T-cell (primary cell): ENCODE data around the gene SLC19A2. TPM values are rescaled to one million over a fixed set of nuclear protein-coding genes. Genes with fewer than 3 reads are reported as not detected.
A peak's percentile ranks its signal among the peaks of the same experiment; 100 is the strongest.

ENCODE experiments used
- ATAC-seq, 4 experiments: fragments of 200-7000 bp in 3 of 4; fragments of 150-1000 bp in 1 of 4; cut with Tn5 transposase; replicated peaks in 1 of 4; 1 replicate in 3 of 4; 2 replicates in 1 of 4; pipeline ENCODE4 v1.10.0; 2021; ENCODE audit warnings: moderate library complexity in 3 of 4, mild to moderate bottlenecking in 2 of 4, moderate number of reproducible peaks in 1 of 4
- CTCF ChIA-PET, 2 donors: fragments of 300-600 bp; sonication (Branson Sonifier 250); formaldehyde crosslinking; loops; one replicate each; lab custom pipeline; 2022; ENCODE audit warnings: antibody characterized with exemption in 2 of 2; lab: Charles Lee
- POLR2A ChIA-PET, 2 donors: fragments of 300-600 bp; sonication (Branson Sonifier 250); formaldehyde crosslinking; loops; one replicate each; lab custom pipeline; 2022; ENCODE audit warnings: antibody characterized with exemption in 2 of 2; lab: Charles Lee
- DNase-seq, 35 experiments: peaks; one replicate each; pipeline versions ENCODE4 v3.0.0 to v3.0.0-alpha.2; 2013 to 2023
- H3K27ac ChIP-seq: one replicate; pipeline ENCODE4 v1.5.1; 2013; ENCODE audit warnings: low read length
- H3K27me3 ChIP-seq, 2 experiments: replicated peaks in 1 of 2; 1 replicate in 1 of 2; 2 replicates in 1 of 2; pipeline versions ENCODE4 v1.6.1 to v1.7.0; 2013; ENCODE audit warnings: low read length in 1 of 2, mixed read lengths in 1 of 2; ENCODE audit not compliant: control insufficient read depth in 2 of 2, insufficient read depth in 2 of 2; ENCODE audit errors: extremely low read depth in 1 of 2
- H3K36me3 ChIP-seq, 2 donors: 1 replicate in 1 of 2; 2 replicates in 1 of 2; pipeline versions ENCODE4 v1.6.1 to v1.7.0; 2013; ENCODE audit warnings: low read length in 1 of 2; ENCODE audit not compliant: control insufficient read depth in 2 of 2, insufficient read depth in 1 of 2; ENCODE audit errors: extremely low read depth in 1 of 2
- H3K4me1 ChIP-seq, 2 experiments: 1 replicate in 1 of 2; 2 replicates in 1 of 2; pipeline versions ENCODE4 v1.6.1 to v1.7.0; 2013; ENCODE audit warnings: low read length in 2 of 2, mixed read lengths in 1 of 2; ENCODE audit not compliant: insufficient read depth in 2 of 2, control insufficient read depth in 1 of 2; ENCODE audit errors: extremely low read depth in 1 of 2
- H3K4me3 ChIP-seq, 2 donors: 1 replicate in 1 of 2; 2 replicates in 1 of 2; pipeline versions ENCODE4 v1.5.1 to v1.7.0; 2013; ENCODE audit warnings: mild to moderate bottlenecking in 2 of 2, low read length in 1 of 2, moderate library complexity in 1 of 2; ENCODE audit not compliant: control insufficient read depth in 1 of 2; ENCODE audit errors: extremely low read depth in 1 of 2
- H3K9me3 ChIP-seq: 2 replicates; pipeline ENCODE4 v1.7.0; 2013
- H3K27ac Mint-ChIP-seq, 2 donors: one replicate each; pipeline ENCODE4 v1.8.0; 2020 to 2021; ENCODE audit warnings: mild to moderate bottlenecking in 2 of 2, mixed read lengths in 2 of 2
- H3K27me3 Mint-ChIP-seq, 2 donors: one replicate each; pipeline ENCODE4 v1.8.0; 2021 to 2022; ENCODE audit warnings: mixed read lengths in 2 of 2
- H3K36me3 Mint-ChIP-seq: one replicate; pipeline ENCODE4 v1.8.0; 2021; ENCODE audit warnings: mixed read lengths
- H3K4me1 Mint-ChIP-seq, 3 donors: one replicate each; pipeline ENCODE4 v1.8.0; 2020 to 2022; ENCODE audit warnings: mixed read lengths in 3 of 3, mild to moderate bottlenecking in 1 of 3
- H3K4me3 Mint-ChIP-seq, 3 donors: one replicate each; pipeline ENCODE4 v1.8.0; 2020 to 2022; ENCODE audit warnings: mild to moderate bottlenecking in 3 of 3, mixed read lengths in 3 of 3, moderate library complexity in 3 of 3
- H3K9me3 Mint-ChIP-seq, 3 donors: one replicate each; pipeline ENCODE4 v1.8.0; 2020 to 2022; ENCODE audit warnings: mixed read lengths in 3 of 3
- WGBS: methylation state at CpG from one replicate; pipeline ENCODE4 v1.1.5; 2013; ENCODE audit warnings: missing lambda C conversion rate; ENCODE audit not compliant: insufficient coverage; 5-methylcytosine and 5-hydroxymethylcytosine counted together
- total RNA-seq, 35 experiments: library from RNA in 6 of 35; stranded (reverse) in 6 of 35; fragments of 120-200 nt in 1 of 35; gene quantifications; one replicate each; pipeline versions ENCODE4 v1.2.1 to v1.2.4 and lab custom pipeline; 2013 to 2026

The SLC19A2 gene
- total RNA-seq, 5 donors from 2014 or later (not counting 1 experiment from before 2014, with no cell fraction given), result 2.7 to 4.7 (median 3.8) TPM

DNA sequence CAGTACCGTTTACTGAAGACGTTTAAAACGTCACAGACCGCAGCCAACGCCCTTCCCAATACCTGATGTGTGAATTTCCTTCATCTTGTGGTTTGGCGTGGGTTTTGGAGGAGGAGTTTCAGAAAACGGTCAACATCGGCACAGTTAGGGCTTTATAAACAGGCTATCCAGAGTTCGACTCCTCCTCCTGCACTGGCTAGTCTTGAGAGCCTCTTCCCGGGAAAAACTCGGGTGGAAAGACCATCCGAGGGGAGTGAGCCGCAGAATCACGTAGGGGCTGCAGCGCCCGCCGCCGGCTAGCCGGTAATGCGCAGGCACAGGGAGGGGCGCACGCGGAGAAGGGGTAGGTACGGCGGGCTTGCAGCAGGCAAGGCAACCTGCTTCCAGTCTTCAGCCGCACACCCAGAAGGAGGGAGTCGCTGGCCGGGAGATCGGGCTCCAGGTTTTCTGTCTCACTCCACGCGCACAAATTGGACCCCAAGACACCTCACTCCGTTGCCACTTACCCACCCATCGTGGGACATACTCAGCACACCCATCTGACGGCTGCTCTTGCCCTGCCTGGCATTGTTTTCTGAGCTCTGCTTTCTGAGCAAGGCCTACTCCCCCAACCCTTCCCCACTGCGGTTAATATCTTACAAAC lies 25.4 kb downstream of the SLC19A2 start:
- Histone ChIP-seq H3K36me3 (no peaks in the 10 kb centered on the region), H3K9me3 (peaks cover 5% of the 10 kb centered on the region), H3K4me1 (peaks cover 0 to 7% of the 10 kb centered on the region in 2 experiments), H3K27me3 (peaks cover 0 to 7% of the 10 kb centered on the region in 2 experiments), H3K27ac (no peak overlapping the region), H3K4me3 (peak overlapping the region; percentile 38 to 50)
- Mint-ChIP-seq H3K36me3 (no peaks in the 10 kb centered on the region), H3K4me1 (peaks cover 5 to 15% (median 12%) of the 10 kb centered on the region in 3 donors), H3K27ac (no peak overlapping the region), H3K4me3 (peak overlapping the region; percentile 8 to 61 (median 54)), H3K27me3 (peaks cover 7 to 24% of the 10 kb centered on the region in 2 donors), H3K9me3 (peaks cover 6 to 11% (median 7%) of the 10 kb centered on the region in 3 donors)
- ATAC-seq (peak in 3 of 4 experiments; percentile 32 to 47 (median 40)), DNase-seq (peak in 14 of 35 experiments; percentile 1 to 29 (median 8))
- ChIA-PET CTCF (interaction anchor here in 1 of 2 donors (0.5 kb wide), 2 partner anchors 38 to 1059 kb away, joined by 3 read pairs; no protein-coding TSS in a partner anchor), POLR2A (no interaction called here)
- 39% methylated on average over 23 of the region's 35 CpGs for WGBS

DNA sequence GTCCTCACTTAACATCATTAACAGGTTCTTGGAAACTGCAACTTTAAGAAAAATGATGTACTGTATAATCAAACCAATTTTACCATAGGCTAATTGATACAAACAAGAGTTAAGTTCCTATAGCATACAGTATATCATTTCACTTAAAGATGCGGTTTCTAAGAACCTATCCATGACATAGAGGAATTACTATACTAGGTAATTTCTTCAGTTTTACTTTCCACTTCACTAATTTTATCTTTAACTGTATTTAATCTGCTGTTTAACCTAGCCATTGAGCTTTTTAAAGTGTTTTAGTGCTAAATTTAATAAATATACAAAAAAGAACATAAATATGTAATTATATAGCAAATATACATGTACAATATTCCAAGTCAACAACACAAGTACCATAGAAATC lies 28.3 kb downstream of the SLC19A2 start:
- Mint-ChIP-seq H3K27ac (no peak overlapping the region), H3K4me1 (peaks cover 5 to 15% (median 12%) of the 10 kb centered on the region in 3 donors), H3K36me3 (no peaks in the 10 kb centered on the region), H3K9me3 (peaks cover 6 to 11% (median 7%) of the 10 kb centered on the region in 3 donors), H3K27me3 (peaks cover 12 to 32% of the 10 kb centered on the region in 2 donors), H3K4me3 (no peak overlapping the region)
- DNase-seq, result no peak
- no CpG with 5 or more reads among the region's 1 CpG for WGBS
- Histone ChIP-seq H3K27ac (no peak overlapping the region), H3K9me3 (peaks cover 5% of the 10 kb centered on the region), H3K4me1 (peaks cover 0 to 7% of the 10 kb centered on the region in 2 experiments), H3K27me3 (peaks cover 0 to 7% of the 10 kb centered on the region in 2 experiments), H3K4me3 (no peak overlapping the region), H3K36me3 (no peaks in the 10 kb centered on the region)
- CTCF ChIA-PET, result no interaction called here
- ATAC-seq, result no peak
- POLR2A ChIA-PET, result no interaction called here

DNA sequence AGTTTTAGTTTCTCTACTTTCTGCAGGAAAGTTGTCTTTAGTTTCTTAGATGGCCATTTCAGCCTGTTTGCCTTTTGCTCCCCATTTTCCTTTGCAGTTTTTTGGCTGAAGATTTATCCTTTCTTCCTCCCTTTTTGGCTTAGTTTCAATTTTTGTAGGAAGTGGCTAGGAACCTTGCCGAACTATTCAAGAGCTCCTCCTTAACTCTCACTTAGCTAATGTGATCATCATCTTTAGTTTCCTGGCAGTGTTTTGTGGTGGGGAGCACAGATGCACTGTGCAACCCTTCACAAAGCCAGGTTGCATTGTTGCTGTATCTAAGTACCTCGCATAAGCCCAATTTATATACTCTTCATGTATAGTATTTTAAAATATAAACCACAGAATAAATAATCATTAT lies 29.7 kb downstream of the SLC19A2 start:
- POLR2A ChIA-PET, result no interaction called here
- DNase-seq (no peak), ATAC-seq (no peak)
- CTCF ChIA-PET, result no interaction called here
- WGBS, result no CpG with 5 or more reads among the region's 2 CpGs
- Histone ChIP-seq H3K9me3 (peaks cover 5% of the 10 kb centered on the region), H3K36me3 (no peaks in the 10 kb centered on the region), H3K4me3 (no peak overlapping the region), H3K27ac (no peak overlapping the region), H3K4me1 (peaks cover 0 to 7% of the 10 kb centered on the region in 2 experiments), H3K27me3 (peaks cover 0 to 7% of the 10 kb centered on the region in 2 experiments)
- H3K9me3 Mint-ChIP-seq, result peaks cover 6 to 11% (median 7%) of the 10 kb centered on the region in 3 donors
- H3K27me3 Mint-ChIP-seq, result peaks cover 15 to 32% of the 10 kb centered on the region in 2 donors
- no peak overlapping the region for H3K27ac Mint-ChIP-seq
- H3K4me3 Mint-ChIP-seq, result no peak overlapping the region
- peaks cover 5 to 14% (median 8%) of the 10 kb centered on the region in 3 donors for H3K4me1 Mint-ChIP-seq
- no peaks in the 10 kb centered on the region for H3K36me3 Mint-ChIP-seq

DNA sequence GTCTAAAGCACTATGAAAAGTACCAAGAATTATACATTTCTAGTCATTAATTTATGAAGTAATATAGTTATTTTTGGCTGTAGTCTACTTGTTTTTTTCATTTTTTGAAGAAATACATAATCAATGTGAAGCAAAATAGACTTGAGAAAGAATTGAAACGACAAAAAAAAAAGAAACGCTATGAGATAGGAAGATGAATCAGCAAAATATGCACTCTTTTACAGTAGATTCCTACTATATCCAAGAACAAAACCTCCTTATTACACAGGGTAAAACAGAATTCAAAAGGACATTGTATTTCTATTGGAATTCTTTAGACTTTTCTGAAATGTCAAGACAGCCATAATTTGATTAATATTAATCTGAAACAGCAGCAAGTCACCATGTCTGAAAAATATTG lies 32.8 kb downstream of the SLC19A2 start:
- Mint-ChIP-seq H3K4me3 (no peak overlapping the region), H3K36me3 (no peaks in the 10 kb centered on the region), H3K9me3 (peaks cover 7 to 14% (median 11%) of the 10 kb centered on the region in 3 donors), H3K27me3 (peaks cover 21 to 23% of the 10 kb centered on the region in 2 donors), H3K4me1 (peaks cover 0 to 3% (median 3%) of the 10 kb centered on the region in 3 donors), H3K27ac (no peak overlapping the region)
- WGBS, result no CpG with 5 or more reads among the region's 2 CpGs
- no peak for DNase-seq
- Histone ChIP-seq H3K4me3 (no peak overlapping the region), H3K4me1 (no peaks in the 10 kb centered on the region), H3K9me3 (peaks cover 5% of the 10 kb centered on the region), H3K27me3 (no peaks in the 10 kb centered on the region), H3K27ac (no peak overlapping the region), H3K36me3 (no peaks in the 10 kb centered on the region)
- POLR2A ChIA-PET, result no interaction called here
- no peak for ATAC-seq
- CTCF ChIA-PET, result interaction anchor here in 1 of 2 donors (0.8 kb wide), 1 partner anchor 93 kb away, joined by 3 read pairs; no protein-coding TSS in a partner anchor

DNA sequence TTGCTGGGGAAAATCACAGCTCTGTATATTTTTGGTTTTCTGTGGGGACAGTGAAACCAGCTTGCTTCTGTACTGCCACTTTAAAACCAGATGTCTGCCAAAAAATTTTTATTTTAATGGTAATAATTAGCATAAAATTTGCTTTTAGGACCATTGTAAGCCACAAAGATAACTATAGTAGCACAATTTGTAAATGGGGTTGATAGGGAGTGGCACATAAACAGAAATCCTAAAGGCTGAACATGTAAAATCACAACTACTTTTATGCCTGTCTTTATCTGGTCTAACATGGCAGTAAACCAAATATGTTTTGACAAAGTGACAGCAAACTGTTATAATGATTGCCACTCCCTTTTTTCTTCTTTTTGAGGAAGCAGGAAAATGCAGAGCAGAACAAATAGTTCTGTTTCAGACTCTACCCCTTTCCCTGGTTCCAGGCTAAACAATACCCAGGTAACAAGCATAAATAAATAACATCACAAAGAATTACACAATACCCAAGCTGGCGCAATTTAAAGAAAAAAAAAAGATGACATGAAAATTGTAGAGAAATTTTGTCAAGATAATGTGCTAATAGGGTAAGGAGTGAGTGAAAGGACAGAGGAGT lies 34.4 kb downstream of the SLC19A2 start:
- Mint-ChIP-seq H3K9me3 (peaks cover 0 to 8% (median 0%) of the 10 kb centered on the region in 3 donors), H3K27ac (no peak overlapping the region), H3K4me1 (peaks cover 0 to 3% (median 3%) of the 10 kb centered on the region in 3 donors), H3K27me3 (peaks cover 17 to 19% of the 10 kb centered on the region in 2 donors), H3K36me3 (no peaks in the 10 kb centered on the region), H3K4me3 (no peak overlapping the region)
- CTCF ChIA-PET, result interaction anchor here in 1 of 2 donors (1.0 kb wide), 1 partner anchor 848 kb away, joined by 3 read pairs; no protein-coding TSS in a partner anchor
- H3K4me3 ChIP-seq, result no peak overlapping the region
- POLR2A ChIA-PET, result interaction anchor here in 1 of 2 donors (0.7 kb wide), 1 partner anchor 1165 kb away, joined by 5 read pairs; no protein-coding TSS in a partner anchor
- no peaks in the 10 kb centered on the region for H3K4me1 ChIP-seq
- H3K27ac ChIP-seq, result no peak overlapping the region
- H3K27me3 ChIP-seq, result no peaks in the 10 kb centered on the region
- peaks cover under 1% of the 10 kb centered on the region for H3K9me3 ChIP-seq
- H3K36me3 ChIP-seq, result no peaks in the 10 kb centered on the region
- WGBS, result no CpG with 5 or more reads among the region's 1 CpG
- DNase-seq, result no peak
- no peak for ATAC-seq

DNA sequence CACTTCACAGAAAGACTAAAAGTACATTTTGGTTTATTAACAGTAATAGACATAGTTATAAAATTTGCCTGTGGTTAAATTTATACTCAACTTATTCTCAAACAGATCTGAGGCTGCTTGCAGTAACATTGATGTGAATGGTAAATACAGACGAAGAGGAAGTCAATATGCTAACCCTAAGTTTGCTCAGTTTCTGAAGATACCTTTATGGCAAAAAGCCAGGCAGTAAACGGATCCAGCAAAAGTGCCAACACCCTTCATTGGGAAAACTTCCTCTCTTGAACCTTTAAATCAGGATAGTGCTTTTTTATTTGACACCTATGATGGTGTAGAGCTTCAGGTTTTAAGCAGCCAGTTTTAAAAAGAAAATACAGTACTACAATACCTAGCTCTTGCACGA lies 41.8 kb downstream of the SLC19A2 start:
- Mint-ChIP-seq H3K4me1 (no peaks in the 10 kb centered on the region), H3K4me3 (no peak overlapping the region), H3K9me3 (peaks cover 0 to 6% (median 0%) of the 10 kb centered on the region in 3 donors), H3K27ac (no peak overlapping the region), H3K27me3 (peaks cover 19 to 20% of the 10 kb centered on the region in 2 donors), H3K36me3 (no peaks in the 10 kb centered on the region)
- no peak overlapping the region for H3K27ac ChIP-seq
- POLR2A ChIA-PET, result no interaction called here
- CTCF ChIA-PET, result no interaction called here
- no peaks in the 10 kb centered on the region for H3K36me3 ChIP-seq
- peaks cover 0 to 5% of the 10 kb centered on the region in 2 experiments for H3K27me3 ChIP-seq
- WGBS, result no CpG with 5 or more reads among the region's 3 CpGs
- H3K4me3 ChIP-seq, result no peak overlapping the region
- no peaks in the 10 kb centered on the region for H3K4me1 ChIP-seq
- H3K9me3 ChIP-seq, result no peaks in the 10 kb centered on the region
- DNase-seq, result no peak
- no peak for ATAC-seq
